OCI-LY1 (cell line): Measurements from ENCODE around the gene LAT.

Experiments used
- H2AFZ ChIP-seq: fragments of 200-600 bp; sonication (generic), shearing (Covaris generic); 2 replicates; pipeline ENCODE4 v1.6.0; 2014; ENCODE audit warnings: antibody characterized with exemption, mild to moderate bottlenecking, low read length
- H3F3A ChIP-seq: fragments of 200-600 bp; sonication (generic), shearing (Covaris generic); 2 replicates; pipeline ENCODE4 v1.6.0; 2014; ENCODE audit warnings: mild to moderate bottlenecking, antibody characterized with exemption, low read length, moderate library complexity; ENCODE audit not compliant: insufficient read depth
- H3K27ac ChIP-seq: fragments of 200-600 bp; sonication (generic); 2 replicates; pipeline ENCODE4 v1.5.1; 2014; ENCODE audit warnings: low read length, mixed run types, mild to moderate bottlenecking, low read depth; ENCODE audit not compliant: poor library complexity, severe bottlenecking
- H3K27me3 ChIP-seq: fragments of 200-600 bp; sonication (generic); 2 replicates; pipeline ENCODE4 v1.6.0; 2014; ENCODE audit warnings: antibody characterized with exemption, mild to moderate bottlenecking, low read length, moderate library complexity; ENCODE audit not compliant: insufficient read depth
- H3K36me3 ChIP-seq: fragments of 200-600 bp; sonication (generic); 2 replicates; pipeline ENCODE4 v1.6.1; 2014; ENCODE audit warnings: mild to moderate bottlenecking, antibody characterized with exemption, low read length, moderate library complexity, mixed read lengths; ENCODE audit not compliant: insufficient read depth
- H3K4me1 ChIP-seq: fragments of 200-600 bp; sonication (generic); 2 replicates; pipeline ENCODE4 v1.5.1; 2014; ENCODE audit warnings: mild to moderate bottlenecking, low read length, moderate library complexity; ENCODE audit not compliant: insufficient read depth, severe bottlenecking
- H3K4me2 ChIP-seq: fragments of 200-600 bp; sonication (generic), shearing (Covaris generic); 2 replicates; pipeline ENCODE4 v1.6.1; 2014; ENCODE audit warnings: low read length
- H3K4me3 ChIP-seq: fragments of 200-600 bp; sonication (generic); 2 replicates; pipeline ENCODE4 v1.5.1; 2014; ENCODE audit warnings: low read length, low read depth, mild to moderate bottlenecking, mixed read lengths; ENCODE audit not compliant: poor library complexity, severe bottlenecking
- H3K79me2 ChIP-seq: fragments of 200-600 bp; shearing (Covaris generic); 2 replicates; pipeline ENCODE4 v1.6.1; 2016; ENCODE audit warnings: mixed run types, low read length, mixed read lengths; ENCODE audit not compliant: insufficient read depth
- H3K9ac ChIP-seq: fragments of 200-600 bp; sonication (generic), shearing (Covaris generic); 2 replicates; pipeline ENCODE4 v1.6.1; 2014; ENCODE audit warnings: mild to moderate bottlenecking, low read length, mixed read lengths
- H3K9me2 ChIP-seq: fragments of 200-600 bp; sonication (generic), shearing (Covaris generic); 2 replicates; pipeline ENCODE4 v1.6.1; 2014; ENCODE audit warnings: low read depth, mild to moderate bottlenecking, low read length, mixed read lengths
- H3K9me3 ChIP-seq: fragments of 200-600 bp; shearing (Covaris generic); 2 replicates; pipeline ENCODE4 v1.6.1; 2014; ENCODE audit warnings: low read length, mixed read lengths
- H4K20me1 ChIP-seq: fragments of 200-600 bp; sonication (generic), shearing (Covaris generic); 2 replicates; pipeline ENCODE4 v1.6.0; 2016; ENCODE audit warnings: mild to moderate bottlenecking, low read length; ENCODE audit not compliant: insufficient read depth
- EZH2 ChIP-seq: fragments of 200-600 bp; sonication (generic), shearing (Covaris generic); IDR thresholded peaks from 2 replicates; pipeline ENCODE4 v1.8.0; 2017; ENCODE audit warnings: borderline replicate concordance, mixed run types, mild to moderate bottlenecking, antibody characterized with exemption, low read length, moderate library complexity, mixed read lengths
- TF ChIP-seq, protein P1 (sequence below): fragments of 200-600 bp; sonication (generic), shearing (Covaris generic); IDR thresholded peaks from 2 replicates; pipeline ENCODE4 v1.5.1; 2017; ENCODE audit warnings: mild to moderate bottlenecking, antibody characterized with exemption, low read length, moderate library complexity, mixed read lengths

Gene LAT

DNA sequence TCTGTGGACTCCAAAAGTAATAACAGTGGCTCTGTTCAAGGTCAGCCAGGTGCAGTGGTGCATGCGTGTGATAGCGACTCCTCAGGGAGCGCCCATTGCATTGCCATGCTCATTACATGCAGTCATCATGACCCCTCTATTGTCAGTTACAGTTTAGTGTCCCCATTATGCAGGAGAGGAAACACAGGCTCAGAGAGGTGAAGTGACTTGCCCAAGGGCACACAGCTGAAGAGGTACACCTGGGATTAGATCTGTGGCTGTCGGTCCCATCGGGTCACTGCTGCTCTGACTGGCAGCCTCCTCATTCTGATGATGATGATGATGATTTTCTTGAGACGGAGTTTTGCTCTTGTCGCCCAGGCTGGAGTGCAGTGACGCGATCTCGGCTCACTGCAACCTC is 7.6 kb downstream of the LAT start:
- H3K9ac ChIP-seq = no peak overlapping the region
- no peaks in the 10 kb centered on the region for H3K79me2 ChIP-seq
- H3K9me2 ChIP-seq = no peaks in the 10 kb centered on the region
- H3K36me3 ChIP-seq = no peaks in the 10 kb centered on the region
- no peaks in the 10 kb centered on the region for H3K9me3 ChIP-seq
- H3K4me3 ChIP-seq = no peak overlapping the region
- no peaks in the 10 kb centered on the region for H3K4me1 ChIP-seq
- 0 out of 2 replicates have a peak, but pooled peaks cover 3% of the 10 kb centered on the region for H3K27me3 ChIP-seq
- no peak for TF ChIP-seq EZH2
- TF ChIP-seq, protein P1, sequence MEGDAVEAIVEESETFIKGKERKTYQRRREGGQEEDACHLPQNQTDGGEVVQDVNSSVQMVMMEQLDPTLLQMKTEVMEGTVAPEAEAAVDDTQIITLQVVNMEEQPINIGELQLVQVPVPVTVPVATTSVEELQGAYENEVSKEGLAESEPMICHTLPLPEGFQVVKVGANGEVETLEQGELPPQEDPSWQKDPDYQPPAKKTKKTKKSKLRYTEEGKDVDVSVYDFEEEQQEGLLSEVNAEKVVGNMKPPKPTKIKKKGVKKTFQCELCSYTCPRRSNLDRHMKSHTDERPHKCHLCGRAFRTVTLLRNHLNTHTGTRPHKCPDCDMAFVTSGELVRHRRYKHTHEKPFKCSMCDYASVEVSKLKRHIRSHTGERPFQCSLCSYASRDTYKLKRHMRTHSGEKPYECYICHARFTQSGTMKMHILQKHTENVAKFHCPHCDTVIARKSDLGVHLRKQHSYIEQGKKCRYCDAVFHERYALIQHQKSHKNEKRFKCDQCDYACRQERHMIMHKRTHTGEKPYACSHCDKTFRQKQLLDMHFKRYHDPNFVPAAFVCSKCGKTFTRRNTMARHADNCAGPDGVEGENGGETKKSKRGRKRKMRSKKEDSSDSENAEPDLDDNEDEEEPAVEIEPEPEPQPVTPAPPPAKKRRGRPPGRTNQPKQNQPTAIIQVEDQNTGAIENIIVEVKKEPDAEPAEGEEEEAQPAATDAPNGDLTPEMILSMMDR = no peak
- H4K20me1 ChIP-seq = no peaks in the 10 kb centered on the region
- H2AFZ ChIP-seq = no peak overlapping the region
- H3K27ac ChIP-seq = no peak overlapping the region
- no peak overlapping the region for H3K4me2 ChIP-seq
- no peaks in the 10 kb centered on the region for H3F3A ChIP-seq

DNA sequence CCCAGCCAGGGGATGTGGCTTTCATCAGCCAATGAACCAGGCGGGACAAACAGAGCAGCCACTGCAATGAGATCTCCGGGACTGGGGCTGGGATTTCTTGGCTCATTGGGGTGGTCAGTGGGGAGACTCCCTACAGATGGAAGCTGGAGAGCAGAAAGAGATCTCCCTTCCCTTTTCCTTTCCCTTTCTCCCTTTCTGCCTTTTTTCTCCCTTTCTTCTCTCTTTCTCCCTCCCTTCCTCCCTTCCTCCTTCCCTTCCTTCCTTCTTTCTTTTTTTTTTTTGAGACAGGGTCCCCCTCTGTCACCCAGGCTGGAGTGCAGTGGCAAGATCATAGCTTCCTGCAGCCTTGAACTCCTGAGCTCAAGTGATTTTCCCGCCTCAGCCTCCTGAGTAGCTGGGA is 14.0 kb downstream of the LAT start:
- Histone ChIP-seq H3K9ac (no peak overlapping the region), H3K27ac (no peak overlapping the region), H4K20me1 (no peaks in the 10 kb centered on the region), H3K9me2 (no peaks in the 10 kb centered on the region), H3K36me3 (no peaks in the 10 kb centered on the region), H3K4me1 (no peaks in the 10 kb centered on the region), H3K79me2 (no peaks in the 10 kb centered on the region), H3K4me3 (no peak overlapping the region), H3F3A (no peaks in the 10 kb centered on the region), H3K9me3 (no peaks in the 10 kb centered on the region), H3K4me2 (no peak overlapping the region), H3K27me3 (no peaks in the 10 kb centered on the region), H2AFZ (no peak overlapping the region)
- TF ChIP-seq EZH2 = no peak
- TF ChIP-seq, protein P1 = no peak

DNA sequence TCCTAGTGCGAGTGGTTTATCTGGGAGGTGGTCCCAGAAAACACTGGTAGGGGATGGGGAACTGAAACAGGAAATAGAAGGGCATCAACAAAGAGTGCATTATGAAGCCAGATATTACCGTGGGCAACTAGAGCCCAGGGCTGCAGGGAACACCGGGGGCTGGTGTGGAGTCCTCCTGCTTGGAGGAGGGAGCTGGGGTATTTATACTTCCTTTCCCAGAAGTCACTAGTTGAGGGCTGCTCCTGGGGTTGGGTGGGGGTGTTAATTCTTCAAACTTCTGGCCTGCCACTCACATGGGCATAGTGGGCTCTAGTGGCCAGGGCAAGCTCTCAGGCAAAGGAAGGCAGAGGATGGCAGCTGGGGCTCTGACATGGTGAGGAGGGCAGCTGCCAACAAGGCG is 14.7 kb downstream of the LAT start:
- no peaks in the 10 kb centered on the region for H3F3A ChIP-seq
- H4K20me1 ChIP-seq = no peaks in the 10 kb centered on the region
- H3K4me2 ChIP-seq = no peak overlapping the region
- H3K9me3 ChIP-seq = no peaks in the 10 kb centered on the region
- no peaks in the 10 kb centered on the region for H3K27me3 ChIP-seq
- TF ChIP-seq, protein P1 = no peak
- no peak for TF ChIP-seq EZH2
- no peaks in the 10 kb centered on the region for H3K79me2 ChIP-seq
- H3K4me3 ChIP-seq = no peak overlapping the region
- no peaks in the 10 kb centered on the region for H3K4me1 ChIP-seq
- no peak overlapping the region for H2AFZ ChIP-seq
- no peak overlapping the region for H3K9ac ChIP-seq
- H3K27ac ChIP-seq = no peak overlapping the region
- H3K9me2 ChIP-seq = no peaks in the 10 kb centered on the region
- H3K36me3 ChIP-seq = no peaks in the 10 kb centered on the region
